Measurements from ENCODE around the gene CCDC57.

CCDC57 gene

DNA sequence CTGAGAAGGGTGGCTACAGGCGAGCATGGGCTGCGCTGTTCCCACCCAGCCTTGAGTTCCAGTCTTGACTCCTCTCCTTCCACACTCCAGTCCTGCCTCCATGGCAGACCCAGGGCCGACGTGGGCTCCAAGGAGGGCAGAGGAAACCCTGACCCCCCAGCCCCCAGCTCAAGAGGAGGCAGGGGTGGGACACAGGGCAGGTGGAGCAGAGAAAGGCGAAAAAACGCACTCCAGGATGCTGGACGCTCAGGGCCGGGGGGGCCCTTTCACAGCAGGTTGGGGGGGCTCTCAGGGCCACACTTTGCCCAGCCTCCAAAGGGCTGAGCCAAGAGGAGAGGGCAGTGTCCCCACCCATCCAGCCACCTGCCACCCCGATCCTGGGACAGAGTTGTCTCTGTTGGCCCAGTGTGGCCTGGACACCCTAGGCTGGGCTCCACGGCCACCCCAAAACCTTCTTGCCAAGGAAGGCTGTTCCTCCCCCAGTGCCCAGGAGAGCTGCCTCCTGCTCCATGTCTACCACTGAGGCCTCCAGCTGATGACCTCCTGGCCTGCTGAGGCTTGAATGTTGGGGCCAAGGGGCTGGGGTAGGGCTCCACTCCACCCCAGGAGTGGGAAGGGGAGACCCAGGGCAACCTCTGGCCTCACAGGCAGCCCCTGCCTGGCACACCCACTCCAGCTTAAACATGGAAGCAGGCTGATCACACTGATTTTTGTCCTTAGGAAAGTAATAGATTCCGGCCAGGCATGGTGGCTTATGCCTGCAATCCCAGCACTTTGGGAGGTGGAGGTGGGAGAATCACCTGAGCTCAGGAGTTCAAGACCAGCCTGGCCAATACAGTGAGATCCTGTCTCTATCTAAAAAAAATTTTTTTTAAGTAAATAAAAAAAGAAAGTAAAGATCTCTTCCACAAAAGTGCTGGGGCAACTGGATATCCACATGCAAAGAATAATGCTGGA lies 7.4 kb upstream of the CCDC57 start:
- TF ChIP-seq, protein P1, sequence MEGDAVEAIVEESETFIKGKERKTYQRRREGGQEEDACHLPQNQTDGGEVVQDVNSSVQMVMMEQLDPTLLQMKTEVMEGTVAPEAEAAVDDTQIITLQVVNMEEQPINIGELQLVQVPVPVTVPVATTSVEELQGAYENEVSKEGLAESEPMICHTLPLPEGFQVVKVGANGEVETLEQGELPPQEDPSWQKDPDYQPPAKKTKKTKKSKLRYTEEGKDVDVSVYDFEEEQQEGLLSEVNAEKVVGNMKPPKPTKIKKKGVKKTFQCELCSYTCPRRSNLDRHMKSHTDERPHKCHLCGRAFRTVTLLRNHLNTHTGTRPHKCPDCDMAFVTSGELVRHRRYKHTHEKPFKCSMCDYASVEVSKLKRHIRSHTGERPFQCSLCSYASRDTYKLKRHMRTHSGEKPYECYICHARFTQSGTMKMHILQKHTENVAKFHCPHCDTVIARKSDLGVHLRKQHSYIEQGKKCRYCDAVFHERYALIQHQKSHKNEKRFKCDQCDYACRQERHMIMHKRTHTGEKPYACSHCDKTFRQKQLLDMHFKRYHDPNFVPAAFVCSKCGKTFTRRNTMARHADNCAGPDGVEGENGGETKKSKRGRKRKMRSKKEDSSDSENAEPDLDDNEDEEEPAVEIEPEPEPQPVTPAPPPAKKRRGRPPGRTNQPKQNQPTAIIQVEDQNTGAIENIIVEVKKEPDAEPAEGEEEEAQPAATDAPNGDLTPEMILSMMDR (conservative IDR thresholded peaks at IDR 0.05; ENCODE audit: control insufficient read depth, insufficient read depth, low read depth, low read length), result no peak
- H3K4me3 ChIP-seq (ENCODE audit: control insufficient read depth, low read depth, low read length), result no peak overlapping the region
- no peak for DNase-seq (ENCODE audit: low read depth)

DNA sequence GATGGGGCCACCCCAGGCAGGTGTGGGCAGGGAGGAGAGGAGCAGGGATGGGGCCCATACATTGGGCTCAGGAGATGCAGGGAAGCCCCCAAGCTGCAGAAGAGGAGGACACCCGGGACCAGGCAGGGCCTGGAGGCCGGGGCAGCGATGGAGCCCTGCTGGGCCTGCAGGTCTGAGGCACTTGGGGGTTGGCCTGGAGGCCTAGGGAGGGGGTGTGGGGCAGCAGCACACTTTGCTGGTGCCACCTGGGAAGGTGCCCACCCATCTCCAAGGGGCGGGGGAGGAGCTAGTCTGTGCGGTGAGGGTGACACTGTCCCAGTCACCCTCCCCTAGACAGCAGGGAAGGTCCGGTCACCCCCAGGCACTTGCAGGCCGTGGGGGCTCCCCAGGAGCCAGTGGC lies 6.4 kb upstream of the CCDC57 start:
- H3K4me3 ChIP-seq (ENCODE audit: control insufficient read depth, low read depth, low read length), result no peak overlapping the region
- DNase-seq (ENCODE audit: low read depth), result no peak
- TF ChIP-seq, protein P1 (conservative IDR thresholded peaks at IDR 0.05; ENCODE audit: control insufficient read depth, insufficient read depth, low read depth, low read length), result no peak

DNA sequence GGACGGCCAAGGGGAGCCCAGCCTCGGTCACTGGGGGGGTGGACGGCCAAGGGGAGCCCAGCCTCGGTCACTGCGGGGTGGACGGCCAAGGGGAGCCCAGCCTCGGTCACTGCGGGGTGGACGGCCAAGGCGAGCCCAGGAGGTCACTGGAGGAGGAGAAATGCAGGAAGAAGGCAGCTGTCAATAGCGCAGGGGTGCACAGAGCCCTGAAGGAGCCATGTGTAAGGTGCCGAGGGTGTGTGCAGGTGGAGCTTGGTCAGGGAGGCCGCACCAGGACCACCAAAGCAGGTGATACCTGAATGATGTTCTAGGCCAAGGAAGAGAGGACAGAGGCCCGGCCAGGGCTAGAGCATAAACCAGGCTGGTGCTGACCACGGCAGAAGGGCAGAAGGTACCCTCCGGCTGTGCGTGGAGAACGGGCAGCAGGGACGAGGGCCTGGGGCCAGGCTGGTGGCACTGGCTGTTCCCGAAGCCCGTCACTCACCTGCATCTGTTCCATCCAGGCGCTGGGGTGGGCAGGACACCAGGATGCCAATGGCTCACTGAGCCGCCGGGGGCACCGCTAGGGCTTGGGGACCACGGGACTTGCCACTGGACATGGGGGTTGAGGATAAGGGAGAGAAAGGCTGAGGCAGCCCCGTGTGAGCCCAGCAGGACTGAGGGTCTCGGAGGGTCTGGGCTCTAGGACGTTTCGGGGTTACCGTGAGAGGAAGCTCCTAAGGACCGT lies 5.9 kb upstream of the CCDC57 start:
- TF ChIP-seq, protein P1 (conservative IDR thresholded peaks at IDR 0.05; ENCODE audit: control insufficient read depth, insufficient read depth, low read depth, low read length), result no peak
- H3K4me3 ChIP-seq (ENCODE audit: control insufficient read depth, low read depth, low read length), result no peak overlapping the region
- DNase-seq (ENCODE audit: low read depth), result no peak

DNA sequence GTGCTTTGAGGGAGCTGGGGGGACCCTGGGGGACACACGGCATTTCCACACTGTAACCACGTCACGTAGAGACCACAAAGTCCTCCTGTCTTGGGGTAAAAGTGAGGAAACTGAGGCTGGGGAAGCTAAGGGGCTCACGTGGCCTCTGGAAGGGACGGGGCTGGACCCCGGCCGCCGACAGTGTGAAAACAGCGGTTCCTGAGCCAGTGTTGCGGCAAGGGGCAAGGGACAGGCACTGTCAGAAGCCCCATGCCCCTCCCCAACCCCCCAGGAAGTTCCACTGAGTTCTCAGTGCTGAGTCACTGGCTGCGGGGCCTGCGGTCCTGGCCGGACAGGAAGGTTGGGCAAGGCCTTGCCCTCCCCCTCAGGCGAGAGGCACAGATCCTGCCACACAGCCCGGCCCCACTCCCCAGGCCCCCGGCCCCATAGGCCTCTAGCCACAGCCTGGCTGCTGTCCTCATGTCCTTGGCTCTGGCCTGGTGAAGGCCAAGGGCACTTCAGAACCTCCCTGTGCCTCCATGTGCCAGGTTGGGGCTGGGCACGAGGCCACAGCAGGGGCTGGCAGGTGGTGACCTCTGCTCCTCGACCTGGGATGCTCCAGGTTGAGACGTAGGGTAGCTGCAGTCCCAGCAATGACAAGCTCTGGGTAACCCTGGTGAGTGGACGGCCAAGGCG lies 5.0 kb upstream of the CCDC57 start:
- peak; percentile 85 for DNase-seq (ENCODE audit: low read depth)

DNA sequence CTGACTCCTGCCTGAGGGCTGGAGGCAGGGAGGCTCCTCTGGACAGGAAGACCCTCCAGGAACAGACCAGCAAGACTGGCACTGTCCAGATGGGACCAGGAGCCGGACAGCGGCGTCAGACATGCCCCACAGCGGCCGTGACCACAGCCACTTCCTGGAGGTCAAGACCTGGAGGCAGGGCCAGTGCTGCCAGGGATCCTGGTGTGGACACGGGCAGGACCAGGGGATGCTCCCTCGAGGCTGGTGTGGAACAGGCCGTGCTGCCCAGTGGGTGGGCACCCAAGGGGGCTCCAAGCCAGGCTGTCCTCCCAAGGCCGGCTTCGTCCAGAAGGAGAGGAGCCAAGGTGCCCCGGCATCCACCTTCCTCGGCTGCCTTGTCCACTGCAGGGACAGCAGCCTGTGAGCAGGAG lies 4.5 kb upstream of the CCDC57 start:
- H3K4me3 ChIP-seq (ENCODE audit: control insufficient read depth, low read depth, low read length), result no peak overlapping the region
- no peak for DNase-seq (ENCODE audit: low read depth)
- TF ChIP-seq, protein P1 (conservative IDR thresholded peaks at IDR 0.05; ENCODE audit: control insufficient read depth, insufficient read depth, low read depth, low read length), result no peak

More for the DNA sequence above, 5.0 kb upstream of the CCDC57 start:
- H3K4me3 ChIP-seq (ENCODE audit: control insufficient read depth, low read depth, low read length), result no peak overlapping the region
- TF ChIP-seq, protein P1 (conservative IDR thresholded peaks at IDR 0.05; ENCODE audit: control insufficient read depth, insufficient read depth, low read depth, low read length), result no peak

DNA sequence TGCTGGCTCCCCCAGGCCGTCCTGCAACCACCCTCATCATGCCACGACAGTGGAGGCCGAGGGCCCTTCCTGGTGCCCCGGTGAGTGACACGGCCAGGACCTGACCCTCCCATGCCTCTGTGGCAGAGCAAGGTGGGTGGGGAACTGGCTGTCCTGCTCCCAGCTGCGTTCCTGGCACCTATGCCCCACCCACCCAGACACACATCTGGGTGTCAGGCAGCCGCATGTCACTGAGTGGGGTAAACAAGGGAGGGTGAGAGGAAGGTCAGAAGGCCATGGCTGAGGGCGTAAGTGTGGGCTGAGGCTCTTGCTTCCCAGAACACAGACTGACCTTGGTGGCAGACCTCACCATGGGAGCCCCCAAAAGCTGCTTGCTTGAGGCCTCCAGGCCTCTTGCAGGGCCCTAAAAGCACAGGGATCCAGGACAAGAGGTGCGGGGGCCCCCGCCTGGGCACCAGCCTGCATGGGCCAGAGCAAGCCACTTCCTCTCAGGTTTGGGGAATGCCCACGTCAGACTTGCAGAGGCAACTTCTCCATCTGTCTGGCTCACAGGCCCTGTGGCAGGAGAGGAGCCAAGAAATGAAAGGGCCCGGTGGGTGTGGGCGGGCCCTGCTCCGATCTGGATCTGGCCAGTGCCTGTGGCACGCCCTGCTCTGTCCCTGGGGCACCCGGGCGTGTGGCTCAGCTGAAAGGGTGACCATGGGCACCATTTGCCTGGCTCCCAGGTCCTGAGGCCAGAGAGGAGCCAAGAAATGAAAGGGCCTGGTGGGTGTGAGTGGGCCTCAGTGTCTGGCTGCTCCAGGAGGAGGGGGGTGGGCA lies 3.9 kb upstream of the CCDC57 start:
- DNase-seq (ENCODE audit: low read depth), result peak; percentile 85
- TF ChIP-seq, protein P1 (conservative IDR thresholded peaks at IDR 0.05; ENCODE audit: control insufficient read depth, insufficient read depth, low read depth, low read length), result no peak
- H3K4me3 ChIP-seq (ENCODE audit: control insufficient read depth, low read depth, low read length), result no peak overlapping the region

Measured in fibroblast of mammary gland (primary cell).